ENCODE results near the gene HMG20B.

HMG20B gene

GRCh38 chr19:3608079-3608641 lies 35.4 kb downstream of the HMG20B start:
- no peak for DNase-seq (ENCODE audit: low read depth)

GRCh38 chr19:3608750-3609322 lies 36.1 kb downstream of the HMG20B start:
- no peak for DNase-seq (ENCODE audit: low read depth)

GRCh38 chr19:3609779-3610719 lies 37.3 kb downstream of the HMG20B start:
- DNase-seq (ENCODE audit: low read depth), result no peak

- DNase-seq (ENCODE audit: low read depth), result no peak
Observed at GRCh38 chr19:3610745-3611717, 38.3 kb downstream of the HMG20B start.

GRCh38 chr19:3611841-3612240 lies 39.1 kb downstream of the HMG20B start:
- DNase-seq (ENCODE audit: low read depth), result no peak

GRCh38 chr19:3612330-3612729 lies 39.6 kb downstream of the HMG20B start:
- no peak for DNase-seq (ENCODE audit: low read depth)

GRCh38 chr19:3612901-3613741 lies 40.4 kb downstream of the HMG20B start:
- DNase-seq (ENCODE audit: low read depth), result no peak

GRCh38 chr19:3613818-3614661 lies 41.3 kb downstream of the HMG20B start:
- DNase-seq (ENCODE audit: low read depth), result no peak

GRCh38 chr19:3614858-3615505 lies 42.2 kb downstream of the HMG20B start:
- no peak for DNase-seq (ENCODE audit: low read depth)

GRCh38 chr19:3615524-3616135 lies 42.9 kb downstream of the HMG20B start:
- DNase-seq (ENCODE audit: low read depth), result no peak

GRCh38 chr19:3617463-3617862 lies 44.7 kb downstream of the HMG20B start:
- no peak for DNase-seq (ENCODE audit: low read depth)

- DNase-seq (ENCODE audit: low read depth), result peak; percentile 36
Observed at GRCh38 chr19:3618144-3618810, 45.5 kb downstream of the HMG20B start.

GRCh38 chr19:3618811-3619630 lies 46.3 kb downstream of the HMG20B start:
- no peak for DNase-seq (ENCODE audit: low read depth)

GRCh38 chr19:3619631-3620012 lies 46.9 kb downstream of the HMG20B start:
- DNase-seq (ENCODE audit: low read depth), result no peak

- no peak for DNase-seq (ENCODE audit: low read depth)
Observed at GRCh38 chr19:3620145-3620816, 47.5 kb downstream of the HMG20B start.

GRCh38 chr19:3620817-3621547 lies 48.2 kb downstream of the HMG20B start:
- DNase-seq (ENCODE audit: low read depth), result no peak

All from amniotic epithelial cell (primary cell).